Suppressor macrophage (primary cell): ENCODE results near the gene CHD5.

Experiments used
- DNase-seq, 4 experiments: peaks; one replicate each; pipeline ENCODE4 v3.0.0-alpha.2; 2020 to 2022

Gene CHD5

DNA sequence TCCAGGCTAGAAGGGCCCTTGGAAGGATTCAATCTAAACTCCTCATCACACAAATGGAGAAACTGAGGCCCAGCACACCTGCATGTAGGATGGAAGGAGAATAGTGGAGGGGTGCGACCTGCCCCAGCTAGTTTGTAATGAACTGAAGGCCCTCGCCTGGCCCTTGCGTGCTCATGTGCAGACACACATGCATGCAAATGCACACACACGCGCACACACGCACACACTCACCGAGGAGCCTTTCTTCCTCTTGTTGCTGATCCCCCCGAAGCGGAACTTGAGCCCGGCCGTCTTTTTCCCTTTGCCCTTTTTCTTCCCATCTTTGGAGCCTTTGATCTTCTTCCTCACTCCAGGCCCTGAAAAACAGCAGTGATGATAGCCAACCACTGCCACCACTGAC lies 27.9 kb downstream of the CHD5 start:
- DNase-seq, result peak; percentile 12 to 36 (median 26)

DNA sequence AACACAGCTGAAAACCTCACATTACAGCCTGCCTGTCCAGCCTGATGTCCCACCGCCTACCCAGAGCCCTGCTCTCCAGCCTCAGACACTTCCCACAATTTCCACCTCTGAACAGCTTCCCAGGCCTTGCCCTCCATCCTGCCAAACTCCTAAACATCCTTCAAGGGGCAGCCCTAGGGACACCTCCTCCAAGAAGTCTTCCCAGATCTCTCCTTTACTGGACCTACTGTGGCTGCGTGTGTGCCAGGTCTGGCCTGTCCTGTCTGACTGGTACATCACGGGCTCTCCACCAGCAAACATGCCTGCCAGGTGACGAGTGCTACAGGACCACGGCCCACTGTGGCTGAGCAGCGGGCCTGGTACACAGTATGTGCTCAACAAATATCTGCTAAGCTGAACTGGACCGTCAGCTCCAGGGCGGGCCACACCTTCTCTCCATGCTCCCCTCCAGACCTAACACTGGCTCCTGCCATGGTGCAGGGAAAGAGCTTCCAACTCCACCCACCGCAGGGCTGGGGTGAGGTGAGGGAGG lies 28.8 kb downstream of the CHD5 start:
- no peak for DNase-seq

DNA sequence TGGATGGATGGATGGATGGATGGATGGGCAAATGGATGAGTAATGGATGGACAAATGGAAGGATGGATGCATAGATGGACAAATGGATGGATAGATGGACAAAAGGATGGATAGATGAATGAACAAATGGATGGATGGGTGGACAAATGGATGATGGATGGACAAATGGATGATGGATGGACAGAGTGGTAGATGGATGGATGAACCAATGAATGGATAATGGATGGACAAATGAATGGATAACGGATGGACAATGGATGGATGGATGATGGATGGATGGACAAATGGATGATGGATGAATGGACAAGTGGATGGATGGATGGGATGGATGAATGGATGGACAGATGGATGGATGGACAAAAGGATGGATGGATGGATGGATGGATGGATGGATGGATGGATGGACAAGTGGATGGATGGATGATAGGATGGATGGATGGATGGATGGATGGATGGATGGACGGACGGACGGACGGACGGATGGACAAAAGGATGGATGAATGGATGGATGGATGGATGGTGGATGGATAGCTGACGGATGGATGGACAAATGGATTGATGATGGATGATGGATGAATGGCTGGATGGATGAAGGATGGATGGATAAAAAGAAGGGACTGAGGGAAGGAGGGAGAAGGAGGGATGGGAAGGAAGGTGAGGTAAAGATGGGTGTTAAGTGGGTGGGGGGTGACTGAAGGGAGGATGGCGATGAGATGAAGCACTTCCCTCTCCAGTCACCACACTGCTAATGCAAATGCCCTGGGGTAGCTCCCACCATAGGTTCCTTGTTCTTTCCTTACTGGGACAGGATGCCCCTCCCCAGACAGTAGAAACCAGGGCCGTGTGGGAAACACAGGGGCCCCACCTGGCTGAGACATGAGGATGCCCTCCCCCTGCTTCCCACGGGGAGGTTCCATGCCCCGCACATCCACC lies 29.8 kb downstream of the CHD5 start:
- DNase-seq, result no peak

DNA sequence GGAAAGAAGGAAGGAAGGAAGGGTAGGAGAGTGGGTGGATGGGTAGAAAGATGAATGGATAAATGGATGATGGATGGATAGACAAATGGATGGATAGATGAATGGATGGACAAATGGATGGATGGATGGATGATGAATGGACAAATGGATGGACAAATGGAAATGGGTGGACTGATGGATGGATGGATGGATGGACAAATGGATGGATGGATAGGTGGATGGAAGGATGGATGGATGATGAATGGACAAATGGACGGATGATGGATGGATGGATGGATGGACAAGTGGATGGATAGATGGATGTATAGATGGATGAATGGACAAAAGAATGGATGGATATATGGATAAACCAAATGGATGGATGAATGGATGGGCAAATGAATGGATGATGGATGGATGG lies 30.5 kb downstream of the CHD5 start:
- no peak for DNase-seq

DNA sequence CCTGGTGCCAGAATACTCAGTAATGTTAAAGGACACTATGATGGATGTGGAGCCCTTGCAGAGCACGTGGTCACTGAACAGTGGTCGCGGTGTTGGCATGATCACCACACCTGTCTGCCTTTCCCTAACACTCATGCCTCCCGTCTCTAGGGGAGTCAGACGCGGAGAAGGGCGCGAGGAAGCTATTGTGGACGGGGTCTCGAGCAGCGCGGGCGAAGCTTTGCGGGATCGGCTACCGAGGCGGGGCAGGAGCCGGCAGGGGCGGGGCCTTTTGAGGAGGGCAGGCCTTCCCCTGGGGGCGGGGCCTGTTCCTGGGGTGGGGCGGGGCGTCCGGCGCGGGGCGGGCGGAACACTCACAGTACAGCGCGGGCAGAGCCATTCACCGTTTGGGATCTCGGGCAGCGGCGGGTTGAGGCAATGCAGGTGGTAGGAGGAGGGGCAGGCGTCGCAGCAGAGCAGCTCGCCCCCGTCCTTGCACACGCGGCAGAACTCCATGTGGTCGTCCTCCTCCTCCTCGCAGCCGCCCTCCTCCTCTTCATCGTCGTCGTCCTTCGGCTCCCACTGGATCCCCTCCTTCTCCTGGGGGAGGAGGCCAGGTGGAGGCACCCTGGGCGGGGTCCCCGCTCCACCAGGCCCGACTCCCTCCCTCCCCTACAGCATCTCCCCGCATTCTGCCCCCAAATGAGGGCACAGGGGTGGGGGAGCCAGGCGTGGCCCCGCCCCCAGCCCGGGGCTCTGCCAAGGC lies 31.5 kb downstream of the CHD5 start:
- peak; percentile 55 to 80 (median 70) for DNase-seq

DNA sequence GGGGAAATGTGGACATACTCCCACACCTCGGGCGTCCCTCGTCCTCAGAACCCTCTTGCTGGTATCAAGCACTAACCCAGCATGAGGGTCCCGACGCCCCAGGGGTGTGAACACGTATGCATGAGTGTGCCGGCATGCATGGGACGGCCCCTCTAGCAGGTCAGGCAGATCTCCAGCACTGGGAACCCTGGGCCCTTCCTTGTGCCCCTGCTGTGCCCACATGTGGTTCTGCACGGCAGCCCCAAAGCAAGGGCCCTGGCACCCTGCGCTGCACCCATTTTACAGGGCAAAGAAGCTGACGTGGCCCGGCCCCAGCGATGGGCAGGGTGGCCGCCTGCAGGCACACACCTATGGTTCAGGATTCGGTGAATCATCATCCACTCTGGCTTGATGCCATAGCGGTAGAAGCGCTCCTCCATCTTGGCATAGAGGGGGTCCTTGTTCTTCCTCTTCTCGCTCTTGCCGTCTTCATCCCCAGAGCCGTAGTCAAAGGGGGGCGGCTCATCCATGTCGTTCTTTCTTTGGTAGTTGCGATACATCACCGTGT lies 34.2 kb downstream of the CHD5 start:
- no peak for DNase-seq

DNA sequence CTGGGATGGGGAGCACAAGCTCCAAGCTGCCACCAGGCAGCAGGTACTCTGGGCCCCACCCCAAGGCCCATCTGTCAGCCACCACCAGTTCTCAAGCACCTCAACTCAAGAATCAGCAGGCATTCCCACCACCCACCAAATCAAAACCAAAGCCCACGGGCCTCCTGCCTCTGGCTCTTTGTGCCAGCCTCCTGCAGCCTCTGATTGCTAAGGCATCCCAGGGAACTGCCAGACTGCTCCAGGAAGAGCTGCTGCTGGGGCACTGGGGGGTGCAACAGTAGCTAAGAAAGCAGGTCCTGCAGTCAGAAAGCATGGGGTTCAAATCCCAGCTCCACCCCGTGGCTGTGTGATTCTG lies 34.7 kb downstream of the CHD5 start:
- no peak for DNase-seq

DNA sequence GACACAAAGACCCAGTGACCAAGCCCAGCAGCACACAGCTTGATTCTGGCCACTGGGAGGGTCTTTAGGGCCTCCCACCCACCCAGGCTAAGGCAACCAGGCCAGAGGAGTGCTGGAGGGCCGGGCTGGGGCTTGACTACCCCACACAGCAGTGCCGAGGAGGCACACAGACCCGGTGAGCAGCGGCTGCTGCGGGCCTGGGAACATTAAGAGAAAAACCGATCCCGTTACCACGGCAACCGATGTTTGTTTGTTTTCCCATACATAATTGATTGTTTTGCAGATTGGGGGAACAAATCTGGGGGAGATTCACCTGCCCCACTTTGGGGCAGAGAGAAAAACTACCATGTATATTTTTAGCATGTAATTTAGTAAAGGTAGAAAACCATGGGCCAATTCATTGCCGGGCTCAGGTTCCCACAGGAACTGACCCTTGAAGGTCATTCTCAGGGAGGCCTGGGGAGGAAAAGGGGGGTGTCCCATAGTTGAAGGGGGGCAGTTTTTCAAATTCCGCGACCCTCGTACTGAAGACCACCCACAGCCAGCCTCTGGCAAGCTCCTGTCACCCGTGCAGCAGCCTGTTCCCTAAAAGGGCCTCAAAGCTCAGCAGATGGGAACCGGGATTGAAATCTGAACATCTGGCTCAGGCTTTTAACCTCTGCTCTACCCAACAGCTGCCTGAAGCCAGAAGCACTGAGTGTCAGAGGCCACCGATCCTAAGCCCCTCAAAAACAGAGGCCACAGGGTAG lies 35.3 kb downstream of the CHD5 start:
- DNase-seq, result no peak

DNA sequence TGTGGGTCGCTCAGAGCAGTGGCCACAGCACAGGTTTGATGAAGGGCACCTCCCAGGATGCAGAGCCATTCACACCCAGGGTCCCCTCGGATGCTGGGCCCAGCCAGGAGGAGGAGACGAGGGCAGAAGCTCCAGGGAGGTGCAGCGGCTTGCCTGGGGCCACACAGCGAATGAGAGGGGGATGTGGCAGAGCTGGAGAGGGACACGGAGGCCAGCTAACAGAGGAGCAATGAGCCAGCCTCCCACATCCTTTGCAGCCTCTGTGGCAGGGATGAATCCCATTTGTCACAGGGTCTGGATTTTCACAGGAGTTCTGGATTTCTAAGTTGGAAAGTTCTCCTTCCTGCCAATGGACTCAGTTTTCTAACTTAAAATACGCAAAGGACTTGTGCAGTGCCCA lies 35.9 kb downstream of the CHD5 start:
- no peak for DNase-seq

DNA sequence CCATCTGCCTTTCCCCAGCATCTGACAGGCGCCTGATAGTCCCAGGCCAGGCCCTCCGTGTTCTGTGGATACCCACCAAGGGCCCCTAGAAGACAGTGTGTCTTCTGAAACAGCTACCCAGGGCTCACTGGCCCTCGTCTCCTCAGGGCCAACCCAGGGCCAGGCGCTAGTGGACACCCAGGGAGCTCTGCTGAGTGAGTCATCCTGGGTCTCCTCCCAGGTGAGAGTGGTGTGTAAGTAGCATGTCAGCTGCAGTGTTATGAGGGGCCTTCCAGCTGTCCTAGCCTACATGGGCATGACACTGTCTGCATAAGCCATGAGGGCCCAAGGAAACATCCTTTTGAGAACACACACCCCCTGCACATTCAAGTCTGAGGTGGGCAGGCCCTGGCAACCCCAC lies 36.7 kb downstream of the CHD5 start:
- no peak for DNase-seq

DNA sequence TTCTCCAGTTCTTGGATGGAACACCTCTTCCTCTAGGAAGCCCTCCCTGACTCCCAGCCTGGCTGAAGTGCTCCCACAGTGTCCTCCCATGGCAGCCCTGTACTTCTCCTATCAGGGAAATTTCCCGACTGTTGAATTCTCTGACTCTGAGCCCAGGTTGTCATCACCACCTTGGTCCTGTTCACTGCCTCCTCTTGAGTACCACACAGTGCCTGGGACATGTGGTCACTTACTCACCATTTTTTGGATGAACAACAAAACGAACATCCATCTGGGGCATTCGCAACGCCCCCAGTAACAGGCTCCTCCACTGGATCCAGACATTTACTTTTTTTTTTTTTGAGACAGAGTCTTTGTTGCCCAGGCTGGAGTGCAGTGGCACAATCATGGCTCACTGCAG lies 37.4 kb downstream of the CHD5 start:
- no peak for DNase-seq

DNA sequence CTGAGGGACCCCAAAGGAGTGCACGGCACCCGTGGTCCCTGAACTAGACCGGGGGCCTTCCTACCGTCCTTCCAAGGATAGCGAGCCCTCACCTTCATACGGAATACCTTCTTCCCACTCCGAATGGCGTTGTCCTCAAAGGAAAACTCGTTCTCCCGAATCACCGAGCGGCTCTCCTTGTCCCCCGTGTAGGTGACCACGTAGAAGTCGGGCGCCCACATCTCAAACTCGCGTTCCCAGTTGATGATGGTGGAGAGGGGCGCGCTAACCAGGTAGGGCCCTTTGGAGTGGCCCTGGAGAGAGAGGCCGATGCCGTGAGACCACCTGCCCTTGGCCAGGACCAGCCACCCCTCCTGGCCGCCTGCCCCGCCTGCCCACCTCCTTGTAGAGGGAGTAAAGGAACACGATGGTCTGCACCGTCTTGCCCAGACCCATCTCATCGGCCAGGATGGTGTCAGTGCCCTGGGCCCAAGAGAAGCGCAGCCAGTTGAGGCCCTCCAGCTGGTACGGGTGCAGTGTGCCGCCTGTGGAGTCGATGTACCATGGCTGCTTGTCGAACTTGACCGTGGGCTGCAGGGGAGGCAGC lies 38.0 kb downstream of the CHD5 start:
- no peak for DNase-seq

DNA sequence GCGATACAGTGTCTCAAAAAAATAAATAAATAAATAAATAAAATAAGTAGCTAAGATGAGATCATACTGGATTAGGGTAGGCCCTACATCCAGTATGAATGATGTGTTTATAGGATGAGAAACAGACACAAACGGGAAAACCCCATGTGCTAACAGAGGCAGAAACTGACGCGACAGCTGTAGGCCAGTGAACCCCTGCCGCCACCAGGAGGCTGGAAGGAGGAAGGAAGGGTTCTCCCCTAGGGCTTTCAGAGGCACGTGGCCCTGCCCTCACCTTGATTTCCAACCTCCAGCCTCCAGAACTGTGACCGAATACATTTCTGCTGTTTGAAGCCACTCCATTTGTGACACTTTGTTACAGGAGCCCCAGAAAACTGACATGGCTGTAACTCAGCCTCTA lies 38.5 kb downstream of the CHD5 start:
- peak; percentile 8 to 40 (median 18) for DNase-seq

DNA sequence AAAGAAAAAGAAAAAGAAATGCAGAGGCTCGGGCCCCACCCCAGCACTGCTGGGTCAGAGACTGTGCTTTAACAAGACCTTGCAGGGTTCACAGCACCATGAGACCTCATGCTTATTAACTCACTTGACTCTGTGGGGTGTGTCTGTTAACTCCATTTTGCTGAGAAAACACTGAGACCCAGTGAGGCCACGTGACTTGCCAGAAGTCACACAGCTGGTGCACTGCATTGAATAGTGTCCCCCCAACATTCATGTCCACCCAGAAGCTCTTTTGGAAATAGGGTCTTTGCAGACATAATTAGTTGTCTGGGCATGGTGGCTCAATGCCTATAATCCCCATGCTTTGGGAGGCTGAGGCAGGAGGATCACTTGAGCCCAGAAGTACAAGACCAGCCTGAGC lies 39.7 kb downstream of the CHD5 start:
- no peak for DNase-seq

DNA sequence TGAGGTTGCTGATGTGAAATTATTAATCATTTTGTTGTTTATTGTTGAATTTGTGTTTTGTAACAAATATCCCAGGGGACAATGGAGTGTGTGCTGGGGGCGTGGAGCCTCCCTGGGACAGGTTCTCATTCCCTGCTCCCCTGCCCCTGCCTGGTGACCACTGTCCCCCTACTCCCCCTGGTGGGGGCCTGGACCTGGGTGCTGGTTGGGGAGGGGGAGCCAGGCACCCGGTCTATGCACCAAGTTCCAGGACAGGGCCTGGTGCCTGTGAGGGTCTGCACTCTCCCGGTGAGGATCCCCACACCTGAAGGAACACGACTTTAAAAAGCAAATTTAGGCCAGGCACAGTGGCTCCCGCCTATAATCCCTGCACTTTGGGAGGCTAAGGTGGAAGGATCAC lies 42.4 kb downstream of the CHD5 start:
- DNase-seq, result no peak

DNA sequence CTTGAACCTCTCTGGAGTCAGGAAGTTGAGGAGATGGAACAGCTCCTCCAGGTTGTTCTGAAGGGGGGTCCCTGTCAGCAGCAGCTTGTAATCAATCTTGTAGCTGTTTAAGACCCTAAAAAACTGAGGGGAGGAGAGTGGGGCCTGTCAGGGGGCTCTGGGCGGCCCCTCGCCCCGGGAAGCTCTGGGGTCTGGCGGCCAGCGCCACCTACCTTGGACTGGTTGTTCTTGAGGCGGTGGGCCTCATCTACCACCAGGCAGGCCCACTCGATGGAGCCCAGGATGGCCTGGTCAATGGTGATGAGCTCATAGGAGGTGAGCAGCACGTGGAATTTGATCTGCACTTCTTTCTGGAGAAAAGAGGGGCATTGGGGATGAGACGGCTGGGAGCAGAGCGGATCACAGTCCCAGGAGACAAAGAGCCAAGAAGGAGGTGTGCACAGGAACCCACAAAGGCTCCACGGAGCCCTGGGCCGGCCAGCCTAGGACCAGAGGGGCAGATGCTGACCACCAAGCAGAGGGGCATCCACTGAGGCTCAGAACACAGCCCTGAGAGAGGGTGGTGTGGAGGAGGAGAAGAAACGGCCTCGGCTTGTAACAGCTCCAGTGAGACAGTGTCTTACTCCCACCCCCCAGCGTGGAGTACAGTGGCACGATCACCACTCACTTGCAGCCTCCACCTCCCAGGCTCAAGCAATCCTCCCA lies 43.5 kb downstream of the CHD5 start:
- no peak for DNase-seq

DNA sequence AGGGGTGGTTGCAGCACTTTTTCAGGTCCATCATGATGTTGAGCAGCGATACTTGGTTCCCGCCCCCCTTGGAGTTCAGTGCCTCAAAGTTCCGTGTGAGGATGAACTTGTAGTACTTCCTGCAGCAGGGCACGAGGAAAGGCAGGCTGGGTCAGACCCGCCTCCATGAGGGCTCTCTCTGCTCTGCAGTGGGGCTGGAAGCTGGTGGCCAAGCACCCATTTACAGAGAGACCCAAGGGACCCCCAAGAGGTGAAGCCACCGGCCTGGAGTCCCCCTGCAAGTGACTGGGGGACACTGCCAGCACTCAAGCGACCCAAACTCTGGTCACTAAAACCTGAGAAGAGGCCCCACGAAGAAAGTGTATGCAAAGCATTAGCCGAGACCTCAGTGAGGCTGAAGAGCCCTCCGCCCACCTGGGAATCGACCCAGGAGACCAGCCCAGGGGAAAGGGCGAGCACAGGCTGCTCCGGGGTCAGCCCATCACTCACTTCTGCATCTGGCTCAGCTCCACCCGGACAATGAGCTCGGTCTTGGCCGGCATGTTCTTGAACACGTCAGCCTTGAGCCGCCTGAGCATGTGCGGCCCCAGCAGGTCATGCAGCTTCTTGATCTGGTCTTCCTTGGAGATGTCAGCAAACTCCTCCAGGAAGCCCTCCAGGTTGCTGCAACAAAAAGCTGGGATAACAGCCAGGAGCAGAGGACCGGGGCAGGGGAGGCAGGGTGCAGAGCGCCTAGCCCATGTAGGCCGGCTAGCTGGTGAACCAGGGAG lies 45.2 kb downstream of the CHD5 start:
- no peak for DNase-seq

DNA sequence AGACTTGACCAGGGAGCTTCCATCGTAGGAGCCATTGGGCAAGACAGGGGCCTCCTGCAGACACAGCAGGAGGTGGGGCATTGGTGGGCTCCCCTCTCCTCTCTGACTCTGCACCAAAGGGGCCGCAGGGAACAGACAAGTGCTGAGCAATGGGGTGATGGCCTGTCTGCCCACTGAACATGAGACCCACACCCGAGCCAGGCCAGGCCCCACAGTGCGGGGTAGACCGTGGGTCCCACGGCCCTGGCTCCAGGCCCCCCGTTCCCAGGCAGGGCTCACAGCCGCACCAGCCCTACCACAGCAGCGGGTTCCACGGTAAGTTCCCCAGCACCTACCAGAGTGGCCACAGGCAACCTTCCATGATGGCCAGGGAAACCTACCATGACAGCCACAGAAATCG lies 45.9 kb downstream of the CHD5 start:
- no peak for DNase-seq

DNA sequence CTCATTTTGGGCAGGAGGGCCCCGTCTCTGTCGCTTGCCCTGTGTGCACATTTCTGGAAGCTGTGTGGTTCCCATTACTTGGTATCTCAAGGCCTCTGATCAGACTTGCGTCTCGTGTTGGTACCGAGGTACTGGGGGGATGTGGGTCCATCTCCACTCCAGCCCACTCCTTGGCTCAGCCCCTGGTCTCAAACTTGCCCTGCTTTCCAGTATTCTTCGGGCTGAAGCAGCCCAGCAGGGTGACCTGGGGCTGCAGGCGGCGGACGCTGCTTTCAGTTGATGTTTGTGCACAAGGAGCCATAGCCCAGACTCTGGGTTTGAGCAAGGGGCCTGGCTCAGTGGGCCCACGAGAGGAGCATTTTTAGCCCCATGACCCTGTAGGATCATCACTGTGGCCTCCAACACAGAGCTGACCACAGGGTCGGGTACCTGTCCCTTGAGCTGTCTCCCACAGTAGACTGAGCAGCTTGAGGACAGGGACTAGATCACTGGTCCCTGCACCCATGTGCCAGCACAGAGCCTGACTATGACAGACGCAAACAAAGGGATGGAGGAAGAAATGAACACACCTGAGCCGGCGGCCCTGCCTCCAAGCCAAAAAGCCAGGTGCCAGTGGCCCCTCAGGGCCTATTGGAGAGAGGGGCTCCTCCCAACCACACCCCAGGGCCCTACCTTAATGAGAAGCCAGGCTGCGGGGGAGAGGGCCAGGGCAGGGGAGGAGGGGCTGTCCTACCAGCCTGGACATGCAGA lies 46.8 kb downstream of the CHD5 start:
- DNase-seq, result no peak

DNA sequence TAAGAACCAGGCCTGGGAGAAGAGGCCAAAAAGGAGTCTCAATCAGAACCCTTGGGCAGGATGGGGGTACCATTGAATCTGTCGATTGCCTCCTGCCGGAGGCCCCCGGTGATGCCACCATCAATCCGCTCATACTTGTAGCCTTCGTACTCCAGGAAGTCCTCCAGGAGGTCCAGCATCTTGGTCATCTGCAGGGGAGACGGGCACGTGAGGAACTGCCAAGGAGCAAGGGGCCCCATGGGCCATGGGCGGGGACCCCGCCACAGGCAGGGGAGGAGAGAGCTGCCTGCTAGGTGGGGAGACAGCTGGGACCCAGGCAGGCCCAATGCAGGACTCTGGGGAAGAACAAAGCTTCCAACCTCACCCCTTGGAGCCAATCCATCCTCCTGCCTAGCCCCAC lies 48.6 kb downstream of the CHD5 start:
- peak in 1 of 4 experiments; percentile 0 for DNase-seq
